ENCODE data around the gene AQP3. TPM values are rescaled to one million over a fixed set of nuclear protein-coding genes. Genes with fewer than 3 reads are reported as not detected.

Gene AQP3
- total and polyA plus RNA-seq, 9 of the 15 experiments (the other 6 are each of a cell fraction or from before 2014, with no cell fraction given), result 4.2 to 31.5 (median 17.6) TPM

GRCh38 chr9:33473643-33474352 is 26.4 kb upstream of the AQP3 start, which contains the start of gene NOL6 (continued):
- peak in 1 of 3 experiments; percentile 43; a peak in 1 of 6 replicates for TF ChIP-seq ZBTB11 (CRISPR knock-in tag; IDR thresholded peaks at IDR 0.05)
- peak; percentile 89 for TF ChIP-seq ELF1 (tag; IDR thresholded peaks at IDR 0.05)
- TF ChIP-seq HNRNPLL (IDR thresholded peaks at IDR 0.05; ENCODE audit: low read depth, low read length, poor library complexity, severe bottlenecking), result peak; percentile 20
- peak; percentile 53 for TF ChIP-seq KDM5B (IDR thresholded peaks at IDR 0.05; ENCODE audit: insufficient replicate concordance, low read depth, low read length)
- TF ChIP-seq ZBTB40 (IDR thresholded peaks at IDR 0.05), result peak; percentile 89
- no peak for TF ChIP-seq ZBTB40 (CRISPR knock-in tag; IDR thresholded peaks at IDR 0.05)
- TF ChIP-seq TARDBP (IDR thresholded peaks at IDR 0.05), result no peak
- peak; percentile 74 for TF ChIP-seq ZFX (CRISPR knock-in tag; IDR thresholded peaks at IDR 0.05)
- peak; percentile 81 for TF ChIP-seq ZSCAN29 (IDR thresholded peaks at IDR 0.05)
- TF ChIP-seq XRCC5 (IDR thresholded peaks at IDR 0.05; ENCODE audit: low read depth, low read length), result no peak; the same call in 1 of the 2 replicates
- peak; percentile 70 for TF ChIP-seq NEUROD1 (IDR thresholded peaks at IDR 0.05; ENCODE audit: borderline replicate concordance, low read depth, low read length, partially characterized antibody)
- TF ChIP-seq HCFC1 (IDR thresholded peaks at IDR 0.05; ENCODE audit: low read depth, low read length), result peak; percentile 67
- TF ChIP-seq OTX1 (CRISPR knock-in tag; IDR thresholded peaks at IDR 0.05), result no peak
- no peak for TF ChIP-seq SMARCA4 (IDR thresholded peaks at IDR 0.05)
- peak; percentile 84; the same call in 1 of the 2 replicates for TF ChIP-seq MYC (IDR thresholded peaks at IDR 0.05; ENCODE audit: low read depth, low read length)
- TF ChIP-seq MYC (CRISPR knock-in tag; IDR thresholded peaks at IDR 0.05; ENCODE audit: borderline replicate concordance, low read depth), result peak; percentile 42; the same call in 1 of the 2 replicates

Data from K562 (cell line).